Mesothelial cell of epicardium (in vitro differentiated cells): Measurements from ENCODE around the gene HPN. TPM values are rescaled to one million over a fixed set of nuclear protein-coding genes. Genes with fewer than 3 reads are reported as not detected.

Experiments used
- DNase-seq, 2 experiments: peaks; one replicate each; pipeline ENCODE4 v3.0.0; 2021; ENCODE audit warnings: low spot score in 2 of 2; ENCODE audit not compliant: unreplicated experiment in 2 of 2
- H3K27ac Mint-ChIP-seq: 2 replicates; pipeline ENCODE4 v1.8.0; 2021; ENCODE audit warnings: mixed read lengths
- H3K27me3 Mint-ChIP-seq: 2 replicates; pipeline ENCODE4 v1.8.0; 2021; ENCODE audit warnings: low read depth, mixed read lengths
- H3K36me3 Mint-ChIP-seq: 2 replicates; pipeline ENCODE4 v1.8.0; 2021; ENCODE audit warnings: mixed read lengths
- H3K4me1 Mint-ChIP-seq: 2 replicates; pipeline ENCODE4 v1.8.0; 2021; ENCODE audit warnings: mixed read lengths
- H3K4me3 Mint-ChIP-seq: 2 replicates; pipeline ENCODE4 v1.8.0; 2021; ENCODE audit warnings: mild to moderate bottlenecking, moderate library complexity, mixed read lengths
- H3K9me3 Mint-ChIP-seq: 2 replicates; pipeline ENCODE4 v1.8.0; 2021; ENCODE audit warnings: mixed read lengths
- CTCF ChIP-seq: fragments of 200-600 bp; sonication (generic); IDR thresholded peaks from one replicate; pipeline ENCODE4 v1.5.0; 2021; ENCODE audit warnings: antibody characterized with exemption; ENCODE audit not compliant: unreplicated experiment
- total RNA-seq: library from RNA; stranded (reverse); gene quantifications from 3 replicates; pipeline ENCODE4 v1.2.1, GENCODE V29; 2021

The HPN gene
- total RNA-seq, 1 donor from 2014 or later, result 21.3 TPM

DNA sequence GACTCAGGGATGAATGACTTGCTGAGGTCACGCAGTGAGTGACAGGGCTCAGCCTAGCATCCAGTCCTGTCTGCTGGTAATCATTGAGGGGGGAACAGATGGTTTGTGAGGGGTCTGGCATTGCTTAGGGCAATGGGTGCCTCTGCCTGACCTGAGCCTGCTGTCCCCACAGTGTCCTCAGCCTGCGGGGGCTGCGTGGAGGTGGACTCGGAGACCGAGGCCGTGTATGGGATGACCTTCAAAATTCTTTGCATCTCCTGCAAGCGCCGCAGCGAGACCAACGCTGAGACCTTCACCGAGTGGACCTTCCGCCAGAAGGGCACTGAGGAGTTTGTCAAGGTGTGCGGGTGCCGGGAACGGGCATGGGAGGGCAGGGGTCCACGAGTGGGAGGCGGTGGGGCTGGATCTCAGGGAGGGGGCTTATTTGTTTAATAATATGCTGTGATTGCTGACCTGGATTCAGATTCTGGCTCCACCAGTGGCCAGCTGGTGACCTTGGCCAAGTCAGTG lies 9.1 kb upstream of the HPN start:
- Mint-ChIP-seq H3K27ac (no peak overlapping the region), H3K4me1 (peaks cover 7% of the 10 kb centered on the region), H3K9me3 (no peaks in the 10 kb centered on the region), H3K4me3 (no peak overlapping the region), H3K27me3 (peaks cover 46% of the 10 kb centered on the region), H3K36me3 (peaks cover 12% of the 10 kb centered on the region)
- DNase-seq, result no peak
- TF ChIP-seq CTCF, result no peak

DNA sequence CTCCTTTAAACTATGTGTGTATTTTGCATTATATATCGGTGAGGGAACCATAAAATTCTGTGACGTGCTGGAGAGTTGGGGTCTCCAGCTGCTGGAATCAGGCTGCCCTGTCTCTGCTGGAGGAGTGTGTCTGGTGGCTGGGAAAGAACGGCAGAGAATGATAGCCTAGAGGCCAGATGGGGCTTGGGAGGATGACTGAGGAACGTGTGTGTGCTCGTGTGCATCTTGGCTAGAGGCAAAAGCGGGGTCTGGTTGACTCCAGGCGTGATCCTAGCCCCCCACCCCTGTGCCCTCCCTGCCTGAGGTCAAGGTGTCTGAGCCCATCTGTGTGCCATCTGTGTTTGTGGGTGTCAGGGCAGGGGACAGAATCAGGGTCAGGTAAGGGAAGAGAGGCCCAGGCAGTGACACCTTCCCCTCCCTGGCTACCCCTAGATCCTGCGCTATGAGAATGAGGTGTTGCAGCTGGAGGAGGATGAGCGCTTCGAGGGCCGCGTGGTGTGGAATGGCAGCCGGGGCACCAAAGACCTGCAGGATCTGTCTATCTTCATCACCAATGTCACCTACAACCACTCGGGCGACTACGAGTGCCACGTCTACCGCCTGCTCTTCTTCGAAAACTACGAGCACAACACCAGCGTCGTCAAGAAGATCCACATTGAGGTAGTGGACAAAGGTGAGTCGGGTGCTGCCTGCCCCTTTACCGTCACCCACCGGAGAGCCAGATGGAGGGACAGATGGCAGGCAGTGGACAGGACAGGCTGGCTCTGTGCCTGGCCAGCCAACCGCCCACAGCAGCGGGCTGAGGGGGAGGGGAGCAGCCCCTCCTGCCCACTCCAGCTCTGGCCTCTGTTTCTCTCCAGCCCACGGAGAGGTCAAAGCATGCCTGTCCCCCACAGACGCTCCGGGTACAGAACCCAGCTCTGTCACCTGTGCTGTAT lies 8.2 kb upstream of the HPN start:
- H3K27me3 Mint-ChIP-seq, result peaks cover 44% of the 10 kb centered on the region
- peaks cover 5% of the 10 kb centered on the region for H3K36me3 Mint-ChIP-seq
- no peak for DNase-seq
- H3K4me3 Mint-ChIP-seq, result no peak overlapping the region
- no peak for TF ChIP-seq CTCF
- H3K9me3 Mint-ChIP-seq, result no peaks in the 10 kb centered on the region
- peaks cover 7% of the 10 kb centered on the region for H3K4me1 Mint-ChIP-seq
- no peak overlapping the region for H3K27ac Mint-ChIP-seq

GRCh38 chr19:35034005-35034502 lies 7.5 kb upstream of the HPN start:
- H3K4me1 Mint-ChIP-seq, result peaks cover 8% of the 10 kb centered on the region
- peaks cover 3% of the 10 kb centered on the region for H3K36me3 Mint-ChIP-seq
- no peak for DNase-seq
- TF ChIP-seq CTCF, result no peak
- no peak overlapping the region for H3K4me3 Mint-ChIP-seq
- no peaks in the 10 kb centered on the region for H3K9me3 Mint-ChIP-seq
- no peak overlapping the region for H3K27ac Mint-ChIP-seq
- peaks cover 42% of the 10 kb centered on the region for H3K27me3 Mint-ChIP-seq

DNA sequence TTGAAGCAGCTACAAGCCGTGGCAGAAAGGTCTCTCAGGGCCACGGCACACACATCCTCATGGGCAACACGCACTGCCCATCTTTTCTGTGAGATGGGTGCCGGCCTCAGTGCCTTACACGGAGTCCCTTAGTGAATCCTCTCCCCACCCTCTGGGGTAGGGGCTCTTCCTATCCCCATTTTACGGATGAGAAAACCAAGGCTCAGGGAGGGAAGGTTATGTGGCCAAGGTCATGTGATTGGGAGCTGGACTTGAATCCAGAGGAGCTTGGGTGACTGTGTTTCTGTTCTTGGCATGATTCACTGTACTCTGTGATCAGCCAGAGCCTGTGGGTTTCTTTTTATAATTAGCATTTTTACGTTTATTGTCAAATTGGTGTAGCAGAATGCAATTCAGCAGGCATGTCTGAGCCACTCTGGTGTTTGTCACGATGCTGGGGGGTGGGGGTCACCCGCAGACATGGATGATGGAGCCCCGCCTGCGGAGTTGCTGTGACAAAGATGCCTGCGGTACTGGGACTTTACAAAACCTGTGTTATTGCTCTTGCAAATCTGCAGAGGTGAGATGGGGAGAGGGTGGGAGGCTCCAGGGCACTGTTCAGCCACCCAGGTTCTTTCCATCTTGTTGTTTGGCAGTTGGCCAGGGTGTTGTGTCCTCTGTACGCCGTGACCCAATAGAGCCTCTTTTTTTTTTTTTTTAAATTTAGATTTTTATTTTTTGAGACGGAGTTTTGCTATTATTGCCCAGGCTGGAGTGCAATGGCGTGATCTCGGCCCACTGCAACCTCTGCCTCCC lies 6.7 kb upstream of the HPN start:
- H3K4me1 Mint-ChIP-seq, result peaks cover 12% of the 10 kb centered on the region
- peaks cover 38% of the 10 kb centered on the region for H3K27me3 Mint-ChIP-seq
- DNase-seq, result no peak
- peaks cover 3% of the 10 kb centered on the region for H3K36me3 Mint-ChIP-seq
- H3K4me3 Mint-ChIP-seq, result no peak overlapping the region
- H3K27ac Mint-ChIP-seq, result no peak overlapping the region
- H3K9me3 Mint-ChIP-seq, result no peaks in the 10 kb centered on the region
- TF ChIP-seq CTCF, result no peak

DNA sequence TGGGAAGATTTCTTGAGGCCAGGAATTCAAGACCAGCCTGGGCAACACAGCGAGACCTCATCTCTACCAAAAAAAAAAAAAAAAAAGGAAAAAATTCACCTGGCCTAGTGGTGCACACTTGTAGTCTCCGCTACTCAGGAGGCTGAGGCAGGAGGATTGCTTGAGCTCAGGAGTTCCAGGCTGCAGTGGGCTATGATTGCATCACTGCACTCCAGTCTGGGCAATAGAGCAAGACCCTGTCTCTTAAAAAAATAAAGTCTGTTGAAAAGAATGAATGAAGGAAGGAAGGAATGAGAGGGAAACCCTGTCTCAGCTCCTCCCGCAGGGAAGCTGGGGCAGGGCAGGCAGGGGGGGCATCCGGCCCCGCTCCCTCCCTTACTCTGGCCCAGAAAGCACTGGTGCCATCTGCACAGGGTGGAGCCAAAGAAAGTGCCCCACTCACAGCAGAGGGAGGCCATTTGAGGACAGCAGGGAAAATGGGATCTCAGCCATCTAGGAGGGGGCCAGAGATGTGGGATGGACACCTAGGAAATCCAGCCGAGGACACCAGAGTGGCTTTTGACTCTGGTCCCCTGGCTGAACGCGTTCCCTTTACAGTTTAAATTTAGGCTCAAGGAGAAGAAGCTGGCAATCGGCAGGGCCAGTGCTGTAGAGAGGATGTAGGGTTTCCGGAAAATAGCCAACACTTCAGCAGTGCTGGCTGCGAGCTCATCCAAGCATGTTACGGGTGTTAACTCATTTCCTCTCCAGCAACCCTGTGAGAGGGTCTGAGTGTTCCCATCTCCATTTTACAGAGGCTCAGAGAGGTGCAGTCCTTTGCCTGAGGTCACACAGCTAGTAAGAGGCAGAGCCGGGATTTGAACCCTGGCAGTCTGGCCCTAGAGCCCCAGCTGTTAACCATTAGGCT lies 3.6 kb upstream of the HPN start:
- H3K4me3 Mint-ChIP-seq, result no peak overlapping the region
- DNase-seq, result no peak
- H3K27me3 Mint-ChIP-seq, result peaks cover 15% of the 10 kb centered on the region
- no peak for TF ChIP-seq CTCF
- H3K4me1 Mint-ChIP-seq, result peaks cover 27% of the 10 kb centered on the region
- no peaks in the 10 kb centered on the region for H3K9me3 Mint-ChIP-seq
- peaks cover 3% of the 10 kb centered on the region for H3K36me3 Mint-ChIP-seq
- H3K27ac Mint-ChIP-seq, result no peak overlapping the region
